Activated T-cell treated with anti-CD3 and anti-CD28 coated beads for 24 hours (primary cell): ENCODE data around the gene COPZ1.

Source experiments
- DNase-seq: peaks from one replicate; pipeline ENCODE4 v3.0.0-alpha.2; 2020; ENCODE audit warnings: low read depth

Gene COPZ1

GRCh38 chr12:54359762-54360351 lies 34.9 kb downstream of the COPZ1 start:
- no peak for DNase-seq

DNA sequence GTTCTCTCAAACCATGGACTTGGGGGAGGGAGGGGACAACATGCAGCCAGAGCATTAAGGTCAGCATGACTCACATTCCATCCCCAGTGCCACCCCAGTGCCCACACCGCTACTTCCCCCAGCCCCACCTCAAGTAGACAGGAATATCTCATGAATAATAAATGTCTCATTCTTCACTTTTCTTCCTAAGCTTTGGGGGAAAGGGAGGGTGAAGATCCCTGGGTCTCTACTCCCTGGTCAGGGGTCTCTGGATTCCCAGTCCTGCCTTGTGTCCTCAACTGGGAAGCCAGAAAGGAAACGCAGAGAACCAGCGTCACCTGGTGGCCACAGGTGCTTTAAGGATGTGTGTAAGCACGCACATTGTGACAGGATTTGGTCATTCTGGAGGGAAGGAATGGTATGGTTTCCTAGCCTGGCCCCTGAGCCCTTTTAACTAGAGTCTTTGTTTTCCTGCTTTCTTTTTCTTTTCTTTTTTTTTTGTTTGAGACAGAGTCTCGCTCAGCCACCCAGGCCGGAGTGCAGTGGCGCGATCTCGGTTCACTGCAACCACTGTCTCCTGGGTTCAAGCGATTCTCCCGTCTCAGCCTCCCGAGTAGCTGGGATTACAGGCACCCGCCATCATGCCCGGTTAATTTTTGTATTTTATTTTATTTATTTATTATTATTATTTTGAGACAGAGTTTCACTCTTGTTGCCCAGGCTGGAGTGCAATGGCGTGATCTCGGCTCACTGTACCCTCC lies 36.0 kb downstream of the COPZ1 start:
- no peak for DNase-seq

GRCh38 chr12:54363047-54363446 lies 38.1 kb downstream of the COPZ1 start:
- no peak for DNase-seq

DNA sequence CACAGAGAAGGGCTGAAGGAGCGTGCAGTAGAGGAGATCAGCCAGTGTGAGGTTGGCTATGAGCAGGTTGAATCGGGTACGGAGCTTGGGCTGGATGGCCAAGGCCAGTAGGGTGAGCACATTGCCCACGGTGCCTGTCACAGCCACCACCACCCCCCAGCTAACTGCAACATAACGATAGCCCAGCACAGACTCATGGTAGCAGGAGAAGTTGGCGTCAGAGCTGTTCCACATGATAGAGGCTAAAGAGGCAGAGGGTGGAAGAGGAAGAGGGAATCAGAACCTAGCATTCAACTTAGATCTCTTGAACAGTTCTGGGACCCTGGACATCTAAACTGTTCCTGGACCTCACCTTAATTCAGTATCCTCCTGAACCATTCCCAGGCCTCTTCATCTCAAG lies 38.7 kb downstream of the COPZ1 start:
- DNase-seq: no peak

- DNase-seq: no peak
Observed at GRCh38 chr12:54364413-54364812, 39.5 kb downstream of the COPZ1 start, which contains the start of gene GPR84. TSS of gene GPR84 (minus strand) at chr12:54364486. CDS start at chr12:54363851, 635 bp downstream.

- no peak for DNase-seq
Observed at GRCh38 chr12:54368025-54368708, 43.2 kb downstream of the COPZ1 start.

GRCh38 chr12:54368709-54369596 lies 44.0 kb downstream of the COPZ1 start:
- peak; percentile 84 for DNase-seq

DNA sequence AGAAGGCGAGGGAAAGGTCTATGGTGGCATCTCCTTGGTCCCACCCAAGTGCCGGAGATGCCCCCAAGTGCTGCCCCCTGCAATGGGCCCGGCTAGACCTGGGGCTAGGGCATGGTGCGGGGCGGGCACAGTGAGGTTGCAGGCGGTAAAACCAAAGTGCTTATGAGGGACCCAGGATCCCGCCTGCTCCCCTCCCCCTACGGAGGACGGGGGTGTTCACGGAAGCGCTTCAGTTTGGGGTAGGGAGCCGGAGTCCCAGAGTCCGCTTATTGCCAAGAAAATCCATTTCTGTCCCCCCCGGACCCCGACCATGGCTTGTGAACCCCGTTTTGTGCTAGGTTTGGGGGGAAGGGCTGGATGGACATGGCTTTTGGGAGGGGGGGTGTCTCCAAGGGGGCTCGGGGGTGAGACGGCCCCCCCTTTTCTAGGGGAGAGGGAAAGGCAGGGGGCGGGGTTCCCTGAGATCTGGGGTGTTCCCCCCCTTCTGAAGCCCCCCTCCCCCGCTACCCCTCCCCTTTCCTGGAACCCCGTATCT lies 44.7 kb downstream of the COPZ1 start:
- DNase-seq: no peak

DNA sequence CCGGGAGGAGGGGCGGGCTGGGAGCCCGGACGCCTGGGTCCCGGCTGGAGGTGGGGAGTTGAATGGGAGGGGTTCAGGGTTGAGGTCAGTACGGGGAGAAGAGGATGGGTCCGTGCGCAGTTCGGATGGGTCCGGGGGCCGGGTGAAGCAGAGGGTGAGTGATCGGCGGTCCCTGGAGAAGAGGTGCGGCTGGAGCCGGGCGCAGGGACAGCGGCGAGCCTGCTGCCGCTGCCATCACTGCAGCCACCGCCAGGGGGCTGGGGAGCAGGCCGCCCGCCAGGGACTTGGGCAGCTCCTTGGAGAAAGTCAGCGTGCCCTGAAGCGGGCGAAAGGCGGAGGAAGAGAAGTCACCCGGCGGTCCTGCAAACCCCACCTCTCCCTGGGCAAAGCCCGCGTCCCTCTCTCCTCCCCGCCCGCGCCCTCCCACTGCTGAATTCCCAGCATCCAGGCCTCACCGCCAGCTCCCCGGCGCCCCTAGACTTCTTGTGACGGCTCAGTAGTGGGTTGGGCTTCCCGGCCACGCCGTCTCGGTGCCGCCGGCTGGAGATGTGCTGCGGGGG lies 45.3 kb downstream of the COPZ1 start:
- no peak for DNase-seq

- DNase-seq: no peak
Observed at GRCh38 chr12:54371328-54372112, 46.6 kb downstream of the COPZ1 start.

- no peak for DNase-seq
Observed at GRCh38 chr12:54372113-54372806, 47.3 kb downstream of the COPZ1 start.

DNA sequence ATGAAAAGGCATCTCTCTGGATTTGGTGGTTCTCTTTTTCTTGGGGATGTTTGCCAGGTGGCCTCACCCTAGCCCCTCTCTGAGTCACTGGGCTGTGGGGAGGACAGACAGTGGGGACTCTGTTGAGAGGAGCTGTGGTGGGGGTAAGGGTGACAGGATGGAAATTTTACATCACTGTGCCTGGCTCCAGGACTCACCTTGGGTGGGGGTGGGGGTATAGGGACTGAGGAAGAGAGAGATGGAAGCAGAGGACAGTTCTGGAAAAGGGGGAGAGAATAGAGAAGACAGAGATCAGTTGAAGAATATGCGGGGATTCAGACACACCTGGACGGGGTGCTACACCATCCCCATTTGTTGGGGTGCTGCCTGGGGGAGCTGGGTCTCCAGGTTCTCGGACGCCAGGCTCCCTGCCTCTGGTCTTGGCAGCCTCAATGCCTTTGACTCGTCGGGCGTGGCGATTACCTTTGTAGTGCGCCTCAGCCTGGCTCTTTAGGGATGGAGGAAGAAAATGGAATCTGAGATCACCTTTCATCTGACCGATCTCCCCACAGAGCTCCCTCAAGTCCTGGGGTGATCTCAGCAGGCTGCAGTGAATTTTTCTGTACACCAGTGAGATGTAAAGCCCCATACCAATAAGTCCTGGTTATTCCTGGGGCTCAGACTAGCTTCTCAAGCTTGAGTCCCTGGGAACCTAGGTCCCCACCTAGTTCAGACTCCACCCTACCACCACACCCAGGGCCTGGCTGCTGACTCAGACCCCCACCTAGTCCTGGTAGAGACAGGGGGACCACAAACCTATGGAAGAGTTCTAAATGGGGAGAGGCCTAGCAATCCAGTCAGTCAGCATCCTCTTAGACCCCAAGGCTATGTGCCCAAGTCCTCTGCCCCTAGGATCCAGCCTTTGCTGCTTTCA lies 49.0 kb downstream of the COPZ1 start:
- DNase-seq: no peak

- DNase-seq: no peak
Observed at GRCh38 chr12:54374562-54375258, 49.8 kb downstream of the COPZ1 start.

DNA sequence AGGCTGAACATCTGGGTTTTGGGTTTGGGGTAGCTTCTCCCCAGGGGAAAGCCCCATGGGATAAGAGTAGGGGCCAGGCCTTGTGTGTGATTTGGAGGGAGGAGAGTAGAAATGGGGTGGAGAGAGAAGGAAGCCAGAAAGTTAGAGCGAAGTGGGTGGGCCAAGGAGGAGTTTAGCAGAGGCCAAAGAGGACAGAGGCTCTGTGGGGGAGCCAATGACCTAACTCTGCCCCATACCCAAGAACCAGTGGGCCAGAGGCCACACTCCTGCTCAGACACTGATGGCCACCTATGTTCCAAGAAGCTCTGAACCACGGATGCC lies 50.3 kb downstream of the COPZ1 start:
- no peak for DNase-seq

GRCh38 chr12:54376596-54376995 lies 51.7 kb downstream of the COPZ1 start:
- no peak for DNase-seq

DNA sequence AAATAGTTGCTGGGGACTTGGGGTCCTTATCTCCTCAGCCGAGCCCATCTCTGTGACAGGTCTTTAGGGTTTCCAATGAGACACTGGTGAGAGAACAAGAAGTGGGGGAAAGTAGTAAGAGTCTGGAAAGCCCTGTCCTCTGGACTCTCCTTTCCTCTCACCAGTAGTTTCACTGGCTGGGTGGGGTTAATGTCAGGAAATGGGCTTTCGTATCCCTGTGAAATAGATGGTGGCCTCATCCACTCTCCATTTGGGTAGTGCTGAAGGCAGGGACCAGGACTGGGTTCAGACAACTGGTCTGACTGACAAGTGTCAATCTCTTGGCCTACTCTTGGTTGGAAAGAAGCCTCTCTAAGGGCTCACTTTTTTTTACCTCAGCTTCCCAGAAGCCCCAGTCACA lies 52.1 kb downstream of the COPZ1 start:
- DNase-seq: no peak

DNA sequence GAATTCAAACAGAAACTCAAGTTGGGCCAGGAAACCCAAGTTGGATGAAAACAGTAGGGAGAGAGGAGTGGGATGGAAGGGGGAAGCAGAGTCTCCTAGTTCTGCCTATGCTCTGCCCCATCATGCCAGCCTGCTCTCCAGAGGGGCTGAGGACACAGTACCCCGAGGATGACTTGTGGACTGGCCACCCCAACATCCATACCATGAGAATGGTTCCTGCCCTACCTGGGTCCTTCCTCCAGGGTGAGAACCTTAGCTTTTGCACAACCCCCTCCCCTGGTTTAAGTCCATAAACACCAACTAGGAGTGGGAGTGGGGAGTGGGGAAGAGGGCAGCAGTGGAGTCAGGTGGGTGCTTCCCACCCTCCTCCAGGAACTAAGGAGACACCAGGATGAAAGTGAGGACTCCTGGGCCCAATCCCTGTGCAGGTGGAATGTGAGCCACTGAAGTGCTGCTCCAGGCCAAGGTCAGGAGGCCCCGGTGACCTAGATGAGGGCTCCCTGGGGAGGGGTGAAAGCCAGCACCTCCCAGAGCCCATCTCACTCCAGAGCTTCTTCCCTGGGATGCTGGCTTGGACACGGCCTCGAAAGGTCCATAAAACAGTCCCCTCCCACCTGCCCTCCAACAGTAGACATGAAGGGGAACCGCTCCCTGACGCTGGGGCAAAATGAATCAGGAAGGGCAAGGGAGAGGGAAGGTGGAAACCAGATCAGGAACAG lies 53.0 kb downstream of the COPZ1 start:
- no peak for DNase-seq

DNA sequence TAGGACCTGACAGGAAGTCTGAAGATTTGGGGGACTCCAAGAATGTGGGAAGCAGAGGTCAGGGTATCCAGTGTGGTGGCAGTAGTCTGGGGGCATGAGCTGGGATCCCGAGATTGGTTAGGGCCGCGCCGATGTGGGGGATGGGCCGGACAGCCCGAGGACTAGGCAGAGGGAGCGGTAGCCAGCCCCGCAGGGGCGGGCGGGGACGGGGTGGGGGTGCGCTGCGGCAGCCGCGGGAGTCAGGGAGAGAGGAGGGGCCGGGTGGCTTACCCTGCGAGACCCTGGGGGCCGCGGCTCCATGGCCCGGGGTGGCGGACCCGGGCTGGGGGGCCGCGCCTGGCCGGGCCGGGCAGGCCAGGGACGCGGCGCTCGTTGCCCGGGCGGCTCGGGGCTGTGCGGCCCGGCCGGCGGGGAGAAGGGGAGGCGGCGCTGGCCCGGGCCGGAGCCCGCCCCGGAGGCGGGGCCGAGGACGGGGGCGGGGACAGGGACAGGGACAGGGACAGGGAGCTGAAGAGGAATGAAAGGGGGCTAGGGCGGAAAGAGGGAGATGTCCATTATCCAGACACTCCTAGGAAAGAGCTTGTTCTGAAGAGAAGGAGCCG lies 54.0 kb downstream of the COPZ1 start:
- DNase-seq: no peak
